Upper lobe of right lung (tissue), 1 donor: ENCODE results near the gene RAP2C. TPM values are rescaled to one million over a fixed set of nuclear protein-coding genes. Genes with fewer than 3 reads are reported as not detected.

Experiments
- ATAC-seq: fragments of 200-7000 bp; cut with Tn5 transposase; one replicate; pipeline ENCODE4 v1.9.1; 2020; ENCODE audit warnings: mild to moderate bottlenecking, moderate library complexity
- DNase-seq: peaks from one replicate; pipeline ENCODE4 v3.0.0-alpha.2; 2020
- H3K27ac ChIP-seq: fragments of 200-600 bp; one replicate; pipeline ENCODE4 v1.8.0; 2022
- H3K27me3 ChIP-seq: fragments of 200-600 bp; one replicate; pipeline ENCODE4 v1.8.0; 2022; ENCODE audit warnings: mild to moderate bottlenecking
- H3K36me3 ChIP-seq: fragments of 200-600 bp; one replicate; pipeline ENCODE4 v1.8.0; 2022
- H3K4me1 ChIP-seq: fragments of 200-600 bp; one replicate; pipeline ENCODE4 v1.8.0; 2022
- H3K4me3 ChIP-seq: fragments of 200-600 bp; one replicate; pipeline ENCODE4 v1.8.0; 2022; ENCODE audit warnings: mild to moderate bottlenecking
- H3K9me3 ChIP-seq: fragments of 200-600 bp; one replicate; pipeline ENCODE4 v1.8.0; 2022
- intact Hi-C: fragments of 100-400 bp; cut with DNase I; formaldehyde crosslinking; loops from one replicate; pipeline ENCODE4 v1.11.0; 2022
- total RNA-seq: library from RNA; stranded (reverse); fragmentation: NEBNext Ultra II Directional; extraction: Animal tissue kit (Norgen Biotek cat#: 25700); gene quantifications from one replicate; pipeline ENCODE4 v1.2.1, GENCODE V29; 2021
- TF ChIP-seq, protein P1 (sequence below): fragments of 200-600 bp; IDR thresholded peaks from one replicate; pipeline ENCODE4 v1.8.0; 2022; ENCODE audit warnings: antibody characterized with exemption
- donor health status: DM: no; HTN: yes; CAD: no; lungs with severe emphysema.

RAP2C gene
- total RNA-seq, 1 donor from 2014 or later = 24.3 TPM

DNA sequence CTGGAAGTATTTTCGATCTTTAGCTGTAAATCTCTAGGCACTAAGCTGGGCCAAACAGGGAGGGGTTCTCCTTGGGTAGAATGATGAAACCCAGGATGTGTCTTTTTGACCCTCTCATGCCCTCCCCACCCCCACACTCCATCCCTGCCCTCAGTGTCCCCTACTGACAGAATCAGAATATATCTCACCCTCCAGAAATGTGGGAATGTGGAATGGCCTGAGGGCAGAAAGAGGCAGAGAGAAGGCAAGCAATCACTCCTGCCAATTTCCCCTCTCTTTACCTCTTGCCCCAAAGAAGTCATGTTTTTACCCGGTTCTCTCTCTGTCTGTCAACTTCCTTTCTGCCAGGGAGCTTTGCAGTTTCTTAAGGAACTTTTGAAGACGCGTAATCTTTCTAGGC, 34.4 kb downstream of the RAP2C start:
- TF ChIP-seq, protein P1, sequence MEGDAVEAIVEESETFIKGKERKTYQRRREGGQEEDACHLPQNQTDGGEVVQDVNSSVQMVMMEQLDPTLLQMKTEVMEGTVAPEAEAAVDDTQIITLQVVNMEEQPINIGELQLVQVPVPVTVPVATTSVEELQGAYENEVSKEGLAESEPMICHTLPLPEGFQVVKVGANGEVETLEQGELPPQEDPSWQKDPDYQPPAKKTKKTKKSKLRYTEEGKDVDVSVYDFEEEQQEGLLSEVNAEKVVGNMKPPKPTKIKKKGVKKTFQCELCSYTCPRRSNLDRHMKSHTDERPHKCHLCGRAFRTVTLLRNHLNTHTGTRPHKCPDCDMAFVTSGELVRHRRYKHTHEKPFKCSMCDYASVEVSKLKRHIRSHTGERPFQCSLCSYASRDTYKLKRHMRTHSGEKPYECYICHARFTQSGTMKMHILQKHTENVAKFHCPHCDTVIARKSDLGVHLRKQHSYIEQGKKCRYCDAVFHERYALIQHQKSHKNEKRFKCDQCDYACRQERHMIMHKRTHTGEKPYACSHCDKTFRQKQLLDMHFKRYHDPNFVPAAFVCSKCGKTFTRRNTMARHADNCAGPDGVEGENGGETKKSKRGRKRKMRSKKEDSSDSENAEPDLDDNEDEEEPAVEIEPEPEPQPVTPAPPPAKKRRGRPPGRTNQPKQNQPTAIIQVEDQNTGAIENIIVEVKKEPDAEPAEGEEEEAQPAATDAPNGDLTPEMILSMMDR = no peak
- H3K4me3 ChIP-seq = no peak overlapping the region
- no peaks in the 10 kb centered on the region for H3K36me3 ChIP-seq
- no peaks in the 10 kb centered on the region for H3K9me3 ChIP-seq
- no peaks in the 10 kb centered on the region for H3K27me3 ChIP-seq
- no peak overlapping the region for H3K27ac ChIP-seq
- ATAC-seq = no peak
- H3K4me1 ChIP-seq = no peaks in the 10 kb centered on the region
- intact Hi-C loops = no loop called here
- DNase-seq = no peak

DNA sequence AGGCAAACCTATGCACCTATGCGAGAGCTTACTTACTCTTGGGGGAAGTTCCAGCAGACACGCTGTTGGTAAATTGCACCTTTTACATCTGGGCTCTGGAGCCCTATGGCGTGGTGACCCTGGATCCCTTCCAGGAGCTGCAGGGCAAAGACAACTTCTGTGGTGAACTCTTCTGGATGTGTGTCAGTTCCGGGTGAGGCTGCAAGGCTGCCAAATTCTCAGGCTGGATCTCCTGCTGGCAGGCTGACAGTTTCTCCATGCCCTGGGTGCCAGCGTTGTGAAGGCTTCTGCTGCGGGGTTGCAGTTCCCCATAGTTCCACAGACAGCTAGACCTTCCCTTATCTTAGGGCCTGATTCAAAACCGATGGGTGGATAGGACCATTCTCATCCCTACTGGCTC, 37.9 kb downstream of the RAP2C start:
- Histone ChIP-seq H3K4me3 (no peak overlapping the region), H3K27me3 (no peaks in the 10 kb centered on the region), H3K36me3 (no peaks in the 10 kb centered on the region), H3K9me3 (no peaks in the 10 kb centered on the region), H3K4me1 (no peaks in the 10 kb centered on the region), H3K27ac (no peak overlapping the region)
- TF ChIP-seq, protein P1 = no peak
- ATAC-seq (no peak), DNase-seq (no peak)
- intact Hi-C loops = no loop called here

DNA sequence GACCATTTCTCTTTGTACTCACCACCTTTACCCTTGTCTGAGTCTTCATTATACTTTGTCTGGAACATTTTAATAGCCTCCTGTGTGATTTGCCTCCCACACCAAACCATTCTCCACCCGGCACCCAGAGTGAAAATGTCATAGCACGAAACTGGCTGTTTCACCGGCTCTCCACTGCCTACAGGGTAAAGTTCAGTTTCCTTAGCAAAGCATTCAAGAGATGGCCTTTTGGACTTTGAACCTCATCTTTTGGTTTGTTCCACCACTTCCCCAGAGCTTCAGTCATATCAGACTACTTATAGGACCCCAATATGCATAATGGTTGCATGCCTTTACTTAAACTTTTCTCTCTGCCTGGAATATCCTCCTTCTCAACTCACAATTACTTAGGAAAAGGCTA, 38.3 kb downstream of the RAP2C start:
- Histone ChIP-seq H3K4me3 (no peak overlapping the region), H3K36me3 (no peaks in the 10 kb centered on the region)
- DNase-seq = no peak

DNA sequence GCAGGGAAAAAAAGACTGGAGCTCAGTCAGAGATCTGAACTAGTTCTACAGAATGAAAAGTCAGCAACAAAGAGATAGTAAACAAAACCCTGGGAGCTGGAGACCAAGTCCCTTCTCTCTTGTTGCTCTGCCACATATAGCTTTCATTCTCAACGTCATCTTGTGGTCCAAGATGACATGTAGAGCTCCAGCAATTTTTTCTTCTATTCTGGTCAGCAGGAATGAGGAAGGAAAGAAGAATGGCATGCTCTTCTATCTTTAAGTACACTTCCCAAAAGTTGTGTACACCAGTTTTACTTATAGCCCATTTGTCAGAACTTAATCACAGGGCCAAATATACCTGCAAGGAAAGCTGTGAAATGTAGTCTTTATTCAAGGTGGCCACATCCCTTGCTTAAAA, 45.6 kb downstream of the RAP2C start:
- H3K9me3 ChIP-seq = no peaks in the 10 kb centered on the region
- H3K36me3 ChIP-seq = no peaks in the 10 kb centered on the region
- no peak overlapping the region for H3K4me3 ChIP-seq
- TF ChIP-seq, protein P1 = no peak
- DNase-seq (no peak), ATAC-seq (no peak)
- no peaks in the 10 kb centered on the region for H3K4me1 ChIP-seq
- no peaks in the 10 kb centered on the region for H3K27me3 ChIP-seq
- H3K27ac ChIP-seq = no peak overlapping the region
- intact Hi-C loops = no loop called here

More for the DNA sequence above, 38.3 kb downstream of the RAP2C start:
- H3K27me3 ChIP-seq = no peaks in the 10 kb centered on the region
- intact Hi-C loops = no loop called here
- ATAC-seq = no peak
- no peak overlapping the region for H3K27ac ChIP-seq
- no peaks in the 10 kb centered on the region for H3K4me1 ChIP-seq
- H3K9me3 ChIP-seq = no peaks in the 10 kb centered on the region
- TF ChIP-seq, protein P1 = no peak

DNA sequence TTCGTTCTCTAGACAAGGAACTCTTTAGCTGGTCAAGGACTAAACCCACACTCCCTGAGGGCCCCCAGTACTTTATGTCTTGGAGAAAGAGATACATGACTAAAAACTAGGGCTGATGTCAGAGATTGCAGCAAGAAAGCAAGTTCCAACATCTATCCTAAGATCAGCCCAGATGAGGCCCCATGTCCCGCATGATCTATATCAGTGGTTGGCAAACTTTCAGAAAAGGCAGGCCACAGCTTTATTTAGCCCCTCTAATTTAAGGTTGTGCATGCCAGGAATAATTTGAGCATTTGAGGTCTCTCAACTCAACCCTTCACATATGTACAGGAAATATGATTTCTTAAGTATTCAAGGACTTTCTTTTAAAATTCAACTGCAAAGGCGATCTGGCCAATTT, 47.4 kb downstream of the RAP2C start:
- H3K27me3 ChIP-seq = no peaks in the 10 kb centered on the region
- DNase-seq (no peak), ATAC-seq (no peak)
- intact Hi-C loops = no loop called here
- no peak overlapping the region for H3K4me3 ChIP-seq
- no peaks in the 10 kb centered on the region for H3K4me1 ChIP-seq
- no peaks in the 10 kb centered on the region for H3K36me3 ChIP-seq
- no peaks in the 10 kb centered on the region for H3K9me3 ChIP-seq
- TF ChIP-seq, protein P1 = no peak
- no peak overlapping the region for H3K27ac ChIP-seq

DNA sequence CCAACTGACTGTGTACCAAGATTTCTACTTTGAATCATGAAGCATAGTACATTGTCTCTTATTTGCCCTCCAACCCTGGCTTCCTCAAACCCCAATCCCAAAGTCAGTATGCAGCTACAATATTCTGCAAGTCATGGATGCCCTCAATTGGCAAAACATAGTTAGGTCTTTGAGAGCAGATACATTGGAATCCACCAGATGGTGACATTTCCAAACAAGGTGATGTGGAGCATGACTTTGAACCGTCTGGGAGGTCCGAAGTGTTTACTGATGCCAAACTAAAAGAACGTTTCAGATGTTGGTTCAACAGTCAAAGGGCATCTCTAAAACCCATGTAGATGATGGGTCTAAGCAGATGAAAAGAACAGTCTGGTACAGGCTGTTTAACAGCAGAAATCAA, 47.8 kb downstream of the RAP2C start:
- H3K27me3 ChIP-seq = no peaks in the 10 kb centered on the region
- ATAC-seq = no peak
- H3K4me1 ChIP-seq = no peaks in the 10 kb centered on the region
- H3K9me3 ChIP-seq = no peaks in the 10 kb centered on the region
- no peaks in the 10 kb centered on the region for H3K36me3 ChIP-seq
- no peak for DNase-seq
- TF ChIP-seq, protein P1 = no peak
- no peak overlapping the region for H3K27ac ChIP-seq
- no peak overlapping the region for H3K4me3 ChIP-seq
- intact Hi-C loops = no loop called here
